Measurements from ENCODE around the gene SLC2A5.

The SLC2A5 gene

DNA sequence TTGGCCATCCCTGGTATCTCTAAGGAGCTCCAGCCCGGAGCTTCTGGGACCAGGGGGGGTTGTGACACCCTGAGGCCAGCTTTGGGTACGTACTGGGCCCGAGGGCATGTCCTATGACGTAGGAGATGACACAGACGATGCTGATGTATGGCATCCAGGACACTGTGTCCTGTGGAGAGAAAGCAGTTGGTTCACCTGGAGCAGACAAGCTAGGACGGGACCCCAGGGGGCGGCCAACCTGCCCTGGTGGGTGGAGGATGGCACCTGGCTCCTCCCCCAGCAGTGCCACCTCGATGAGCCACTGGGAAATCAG is 31.1 kb downstream of the SLC2A5 start:
- Histone ChIP-seq H3K9me2 (replicated peaks; ENCODE audit: insufficient read depth, low read length) (no peaks in the 10 kb centered on the region), H3K9ac (ENCODE audit: low read length) (no peak overlapping the region), H2AFZ (ENCODE audit: low read depth, low read length, severe bottlenecking) (no peak overlapping the region), H3K4me3 (ENCODE audit: insufficient read depth, low read length, poor library complexity, severe bottlenecking) (no peak overlapping the region), H3K79me2 (ENCODE audit: insufficient read depth, low read length) (no peaks in the 10 kb centered on the region), H3K4me2 (ENCODE audit: low read depth, low read length, poor library complexity, severe bottlenecking) (no peak overlapping the region), H3K36me3 (ENCODE audit: low read length) (0 out of 2 replicates have a peak, but pooled peaks cover 5% of the 10 kb centered on the region), H3K9me3 (ENCODE audit: insufficient read depth, low read length) (peaks cover 9% of the 10 kb centered on the region; the same call in 1 of the 2 replicates), H3F3A (ENCODE audit: insufficient read depth) (no peaks in the 10 kb centered on the region), H3K27me3 (ENCODE audit: low read length) (no peaks in the 10 kb centered on the region), H4K20me1 (ENCODE audit: low read depth, low read length) (no peaks in the 10 kb centered on the region), H3K27ac (ENCODE audit: low read depth, low read length) (no peak overlapping the region)
- TF ChIP-seq, protein P1, sequence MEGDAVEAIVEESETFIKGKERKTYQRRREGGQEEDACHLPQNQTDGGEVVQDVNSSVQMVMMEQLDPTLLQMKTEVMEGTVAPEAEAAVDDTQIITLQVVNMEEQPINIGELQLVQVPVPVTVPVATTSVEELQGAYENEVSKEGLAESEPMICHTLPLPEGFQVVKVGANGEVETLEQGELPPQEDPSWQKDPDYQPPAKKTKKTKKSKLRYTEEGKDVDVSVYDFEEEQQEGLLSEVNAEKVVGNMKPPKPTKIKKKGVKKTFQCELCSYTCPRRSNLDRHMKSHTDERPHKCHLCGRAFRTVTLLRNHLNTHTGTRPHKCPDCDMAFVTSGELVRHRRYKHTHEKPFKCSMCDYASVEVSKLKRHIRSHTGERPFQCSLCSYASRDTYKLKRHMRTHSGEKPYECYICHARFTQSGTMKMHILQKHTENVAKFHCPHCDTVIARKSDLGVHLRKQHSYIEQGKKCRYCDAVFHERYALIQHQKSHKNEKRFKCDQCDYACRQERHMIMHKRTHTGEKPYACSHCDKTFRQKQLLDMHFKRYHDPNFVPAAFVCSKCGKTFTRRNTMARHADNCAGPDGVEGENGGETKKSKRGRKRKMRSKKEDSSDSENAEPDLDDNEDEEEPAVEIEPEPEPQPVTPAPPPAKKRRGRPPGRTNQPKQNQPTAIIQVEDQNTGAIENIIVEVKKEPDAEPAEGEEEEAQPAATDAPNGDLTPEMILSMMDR (IDR thresholded peaks at IDR 0.05; ENCODE audit: insufficient read depth, low read length, poor library complexity, severe bottlenecking) = no peak
- no peak for TF ChIP-seq EZH2phosphoT487 (conservative IDR thresholded peaks at IDR 0.05; ENCODE audit: low read length)

DNA sequence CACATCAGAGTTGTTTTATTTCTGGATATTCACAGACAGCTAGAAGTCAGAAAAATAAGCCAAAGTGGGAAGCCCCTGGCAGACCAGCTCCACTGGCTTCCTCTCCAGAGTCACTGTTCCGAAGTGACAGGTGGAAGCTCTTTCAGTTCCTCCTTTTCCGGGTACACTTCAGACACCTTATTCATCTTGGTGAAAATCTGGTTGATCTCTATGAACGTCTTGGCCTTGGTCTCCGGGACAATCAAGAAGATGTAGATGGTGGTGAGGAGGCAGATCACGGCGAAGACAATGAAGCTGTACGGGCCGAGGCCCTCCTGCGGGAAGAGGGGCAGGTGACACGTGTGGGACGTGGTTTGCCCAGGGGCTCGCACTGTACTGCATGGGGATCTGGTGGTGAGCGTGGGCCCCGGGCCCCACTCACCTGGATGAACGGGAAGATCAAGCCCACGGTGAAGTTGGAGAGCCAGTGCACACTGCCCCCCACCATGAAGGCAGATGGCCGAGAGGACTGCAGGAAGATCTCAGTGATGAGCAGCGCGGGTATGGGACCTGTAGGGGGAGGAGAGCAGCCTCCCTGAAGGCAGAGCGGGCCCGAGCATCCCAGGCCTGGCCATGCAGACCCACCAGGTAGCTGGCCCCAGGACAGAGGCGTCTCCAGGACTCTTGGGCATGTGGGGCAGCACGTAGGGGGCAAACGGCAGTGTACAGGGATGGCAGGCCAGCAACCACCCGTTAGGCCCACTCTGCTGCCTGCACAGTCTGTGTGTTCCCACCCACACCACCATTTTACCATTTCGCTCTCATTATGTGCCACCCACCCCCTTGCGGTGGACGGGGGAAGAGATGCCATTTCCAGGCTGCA is 31.7 kb downstream of the SLC2A5 start:
- no peaks in the 10 kb centered on the region for H3K79me2 ChIP-seq (ENCODE audit: insufficient read depth, low read length)
- H3K9me2 ChIP-seq (replicated peaks; ENCODE audit: insufficient read depth, low read length) = no peaks in the 10 kb centered on the region
- no peaks in the 10 kb centered on the region for H3F3A ChIP-seq (ENCODE audit: insufficient read depth)
- no peak overlapping the region for H3K4me2 ChIP-seq (ENCODE audit: low read depth, low read length, poor library complexity, severe bottlenecking)
- H3K9me3 ChIP-seq (ENCODE audit: insufficient read depth, low read length) = peaks cover 9% of the 10 kb centered on the region; the same call in 1 of the 2 replicates
- H3K36me3 ChIP-seq (ENCODE audit: low read length) = 0 out of 2 replicates have a peak, but pooled peaks cover 5% of the 10 kb centered on the region
- no peak for TF ChIP-seq EZH2phosphoT487 (conservative IDR thresholded peaks at IDR 0.05; ENCODE audit: low read length)
- TF ChIP-seq, protein P1 (IDR thresholded peaks at IDR 0.05; ENCODE audit: insufficient read depth, low read length, poor library complexity, severe bottlenecking) = no peak
- no peaks in the 10 kb centered on the region for H3K27me3 ChIP-seq (ENCODE audit: low read length)
- no peak overlapping the region for H3K9ac ChIP-seq (ENCODE audit: low read length)
- H3K4me3 ChIP-seq (ENCODE audit: insufficient read depth, low read length, poor library complexity, severe bottlenecking) = no peak overlapping the region
- H2AFZ ChIP-seq (ENCODE audit: low read depth, low read length, severe bottlenecking) = no peak overlapping the region
- no peak overlapping the region for H3K27ac ChIP-seq (ENCODE audit: low read depth, low read length)
- H4K20me1 ChIP-seq (ENCODE audit: low read depth, low read length) = no peaks in the 10 kb centered on the region

DNA sequence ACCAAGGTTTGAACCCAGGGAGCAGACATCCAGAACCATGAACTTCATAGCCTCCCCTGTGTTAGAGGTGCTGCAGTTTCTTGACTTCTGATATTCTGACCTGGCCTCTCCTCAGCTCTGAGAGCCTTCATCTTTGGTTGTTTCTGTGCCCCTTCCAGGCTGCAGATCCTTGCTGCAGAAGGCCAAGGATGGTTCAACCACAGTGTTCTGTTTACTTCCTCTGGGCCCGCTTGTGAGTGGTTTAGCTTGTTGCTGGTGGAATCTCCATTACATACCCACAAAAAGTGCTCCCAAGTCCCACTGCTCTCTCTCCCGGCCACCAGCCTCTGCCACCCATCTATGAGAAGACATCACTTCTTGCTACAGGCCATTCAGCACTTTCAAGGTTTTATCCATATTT is 34.2 kb downstream of the SLC2A5 start:
- Histone ChIP-seq H3K4me3 (ENCODE audit: insufficient read depth, low read length, poor library complexity, severe bottlenecking) (no peak overlapping the region), H3K9me2 (replicated peaks; ENCODE audit: insufficient read depth, low read length) (no peaks in the 10 kb centered on the region), H3K9ac (ENCODE audit: low read length) (no peak overlapping the region), H3K27me3 (ENCODE audit: low read length) (no peaks in the 10 kb centered on the region), H4K20me1 (ENCODE audit: low read depth, low read length) (no peaks in the 10 kb centered on the region), H3F3A (ENCODE audit: insufficient read depth) (no peaks in the 10 kb centered on the region), H3K79me2 (ENCODE audit: insufficient read depth, low read length) (no peaks in the 10 kb centered on the region), H3K27ac (ENCODE audit: low read depth, low read length) (no peak overlapping the region), H2AFZ (ENCODE audit: low read depth, low read length, severe bottlenecking) (no peak overlapping the region), H3K4me2 (ENCODE audit: low read depth, low read length, poor library complexity, severe bottlenecking) (no peak overlapping the region), H3K36me3 (ENCODE audit: low read length) (0 out of 2 replicates have a peak, but pooled peaks cover 5% of the 10 kb centered on the region), H3K9me3 (ENCODE audit: insufficient read depth, low read length) (peaks cover 24% of the 10 kb centered on the region; the same call in 1 of the 2 replicates)
- TF ChIP-seq, protein P1 (IDR thresholded peaks at IDR 0.05; ENCODE audit: insufficient read depth, low read length, poor library complexity, severe bottlenecking) = no peak
- TF ChIP-seq EZH2phosphoT487 (conservative IDR thresholded peaks at IDR 0.05; ENCODE audit: low read length) = no peak
